Measurements from ENCODE around the gene ZNF689.
"Not testable (repeated sequence)": the region's sequence is repeated elsewhere in the genome, so short reads cannot be mapped to it uniquely, and the experiment has no call there.

ZNF689 gene

DNA sequence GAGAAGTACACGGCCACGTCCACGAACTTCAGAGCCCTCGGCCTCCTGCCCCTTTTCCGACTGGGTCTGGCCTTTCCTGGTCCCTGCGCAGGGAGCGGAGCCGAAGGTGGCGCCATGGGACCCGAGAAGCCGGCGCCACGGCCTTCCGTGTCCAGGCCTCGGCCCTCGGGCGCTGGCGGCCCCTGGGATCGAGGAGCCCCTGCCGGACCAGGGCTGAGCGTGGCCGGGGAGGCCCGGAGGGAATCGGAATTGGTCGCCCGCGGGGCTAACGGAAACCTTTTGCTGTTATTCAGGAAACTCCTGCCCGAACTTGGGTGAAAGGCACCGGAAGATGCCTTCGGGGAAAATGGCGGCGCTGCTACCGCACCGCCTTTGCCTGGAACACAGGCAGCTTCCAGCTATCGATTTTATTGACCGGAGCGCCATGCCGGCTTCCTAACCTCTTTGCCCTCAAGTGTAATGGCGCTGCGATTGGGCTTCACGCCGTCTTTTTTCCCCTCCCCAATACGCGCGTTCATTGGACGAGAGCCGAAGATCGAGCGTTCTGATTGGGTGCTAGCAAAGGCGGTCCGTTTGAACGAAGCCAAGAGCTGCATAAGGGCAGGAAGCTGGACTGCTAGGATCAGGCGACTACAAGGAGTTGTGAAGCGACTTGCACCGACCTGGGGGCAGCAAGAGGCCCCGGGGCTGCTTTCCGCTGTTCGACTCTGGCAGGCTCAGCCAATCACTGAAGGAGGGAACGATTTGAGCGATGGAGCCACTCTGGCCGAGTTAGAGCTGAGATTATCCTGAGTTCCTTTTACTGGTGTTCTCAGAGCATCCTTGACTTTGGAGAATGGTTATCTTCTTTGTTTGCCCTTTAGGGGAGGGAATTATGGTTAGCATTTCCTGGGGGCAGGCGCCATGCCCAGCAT, at the start of gene ZNF689:
ZNF689 (minus strand) TSS at position 464 of the 914 bp plus-strand sequence; CDS start at position 116, 348 bp downstream.
- DNase-seq (ENCODE audit: low spot score): peak; percentile 98

DNA sequence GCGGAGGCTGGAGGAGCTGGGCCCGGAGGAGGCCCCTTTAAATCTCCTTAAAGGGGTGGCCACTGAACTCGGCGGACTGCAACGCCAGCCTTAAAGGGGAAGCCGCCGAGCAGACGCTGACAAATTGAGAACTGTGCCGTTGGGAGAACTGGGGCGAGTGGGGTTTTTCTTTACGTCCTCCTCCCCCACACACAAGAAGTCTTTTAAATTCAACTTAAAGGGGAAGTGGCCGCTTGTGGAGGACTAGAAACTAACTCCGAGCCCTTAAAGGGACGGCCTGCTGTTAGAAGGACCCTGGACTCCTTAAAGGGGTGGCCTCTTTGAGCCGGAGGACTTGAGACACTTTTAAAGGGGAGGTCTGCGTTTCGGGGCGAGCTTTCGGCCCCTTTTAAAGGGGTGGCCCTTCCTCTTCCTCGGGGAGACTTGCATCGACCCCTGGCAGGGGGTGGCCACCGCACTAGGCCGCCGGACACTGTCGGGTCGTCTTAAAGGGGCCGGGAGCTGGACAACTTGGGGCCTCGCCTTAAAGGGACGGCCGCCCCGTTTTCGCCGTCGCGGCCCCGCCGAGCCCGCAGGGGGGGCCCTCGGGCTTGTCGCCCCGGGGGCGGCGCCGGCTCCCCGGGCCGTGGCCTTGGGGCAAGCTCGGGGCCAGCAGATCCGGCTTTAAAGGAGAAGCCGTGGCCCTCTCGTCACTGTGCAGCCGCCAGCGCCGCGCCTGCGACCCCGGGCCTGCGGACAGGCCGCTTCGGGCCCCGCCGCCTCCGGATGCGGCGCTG, 48.7 kb upstream of the ZNF689 start:
- DNase-seq (ENCODE audit: low spot score): peak; percentile 90

DNA sequence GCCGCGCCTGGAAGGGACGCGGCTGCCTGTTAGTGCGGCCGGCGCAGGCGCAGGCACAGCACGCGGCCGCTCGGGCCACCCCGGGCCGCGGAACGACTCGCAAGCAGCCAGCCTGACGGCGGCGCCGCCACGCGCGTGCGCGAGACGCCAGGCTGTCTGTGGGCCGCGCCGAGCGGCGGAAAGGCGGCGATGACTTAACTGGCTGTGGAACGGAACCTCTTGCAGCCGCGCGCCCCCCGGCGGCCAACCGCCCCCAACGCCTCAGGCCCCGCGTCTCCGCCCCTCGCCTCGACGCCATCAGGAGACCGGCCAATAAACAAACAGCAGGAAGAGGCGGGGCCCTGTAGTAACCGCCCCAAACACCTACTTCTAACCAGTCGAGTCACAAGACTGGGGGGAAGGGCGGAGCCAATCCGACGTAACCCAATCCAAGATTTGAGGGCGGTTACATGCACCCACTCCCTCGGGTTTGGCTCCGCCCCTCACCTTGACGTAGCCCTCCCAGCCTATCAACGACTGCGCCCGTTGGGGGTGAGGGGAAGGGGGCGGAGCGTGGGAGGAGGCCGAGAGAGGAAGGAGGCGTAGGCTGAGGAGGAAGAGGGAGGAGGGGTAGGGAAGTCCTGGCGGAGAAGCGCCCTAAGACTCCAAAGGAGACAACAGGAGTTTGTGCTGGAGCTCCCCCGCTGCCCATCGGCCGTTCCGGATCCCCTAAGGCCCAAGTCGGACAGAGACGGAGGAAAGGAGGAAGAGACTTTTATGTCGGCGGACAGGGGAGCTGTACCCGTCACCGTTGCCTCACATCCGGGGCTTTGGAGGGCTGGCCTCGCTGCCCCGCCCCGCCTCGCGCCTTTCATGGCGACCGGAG, 47.9 kb upstream of the ZNF689 start, which contains the start of gene FBRS:
FBRS (plus strand) TSS at position 566 of the 865 bp plus-strand sequence. CDS start 1,088 bp downstream, outside the sequence.
- peak; percentile 97 for DNase-seq (ENCODE audit: low spot score)

DNA sequence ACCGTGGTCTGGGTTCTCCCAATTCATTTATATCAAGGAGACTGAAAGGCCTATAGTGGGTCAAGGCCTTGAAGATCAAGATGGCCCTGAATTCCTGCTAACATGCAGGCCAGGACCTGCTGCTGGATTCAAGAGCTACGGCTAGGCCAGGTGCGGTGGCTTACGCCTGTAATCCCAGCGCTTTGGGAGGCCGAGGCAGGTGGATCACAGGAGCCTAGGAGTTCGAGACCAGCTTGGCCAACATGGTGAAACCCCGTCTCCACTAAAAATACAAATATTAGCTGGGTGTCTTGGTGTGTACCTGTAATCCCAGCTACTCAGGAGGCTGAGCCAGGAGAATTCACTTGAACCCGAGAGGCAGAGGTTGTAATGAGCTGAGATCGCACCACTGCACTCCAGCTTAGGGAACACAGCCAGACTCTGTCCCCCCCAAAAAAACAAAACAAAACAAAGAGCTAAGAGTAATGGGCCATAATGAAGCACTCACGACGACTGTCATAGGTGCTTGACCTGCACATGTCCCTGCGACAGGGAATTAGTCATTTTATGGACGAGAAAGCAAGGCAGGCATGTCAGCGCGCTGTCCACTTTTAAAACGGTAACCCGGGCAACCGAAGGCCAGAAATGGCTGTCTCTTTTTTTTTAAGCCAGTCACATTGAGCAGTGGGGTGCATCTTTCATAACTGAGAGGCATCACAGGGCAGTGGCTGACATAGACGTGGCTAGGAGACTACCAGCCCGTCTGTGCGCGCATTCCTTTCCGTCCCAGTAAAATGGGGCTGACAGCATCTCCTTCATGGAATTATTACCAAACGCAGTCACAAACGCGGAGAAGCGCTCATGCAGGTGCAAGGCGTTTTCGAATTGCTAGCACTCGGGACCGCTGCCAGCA, 47.0 kb upstream of the ZNF689 start:
- no peak for DNase-seq (ENCODE audit: low spot score)

DNA sequence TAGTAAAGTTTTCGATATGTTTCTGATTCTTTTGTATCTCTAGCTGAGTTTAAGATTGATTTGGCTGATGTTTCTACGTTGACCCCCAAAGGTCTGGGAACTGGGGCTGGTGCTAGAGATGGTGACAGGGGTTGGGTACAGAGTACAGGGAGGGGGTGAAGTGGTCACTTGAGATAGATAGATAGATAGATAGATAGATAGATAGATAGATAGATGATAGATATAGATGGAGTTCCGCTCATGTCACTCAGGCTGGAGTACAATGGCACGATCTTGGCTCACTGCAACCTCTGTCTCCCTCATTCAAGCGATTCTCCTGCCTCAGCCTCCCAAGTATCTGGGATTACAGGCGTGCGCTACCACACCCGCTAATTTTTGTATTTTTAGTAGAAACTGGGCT, 46.2 kb upstream of the ZNF689 start:
- DNase-seq (ENCODE audit: low spot score): no peak

DNA sequence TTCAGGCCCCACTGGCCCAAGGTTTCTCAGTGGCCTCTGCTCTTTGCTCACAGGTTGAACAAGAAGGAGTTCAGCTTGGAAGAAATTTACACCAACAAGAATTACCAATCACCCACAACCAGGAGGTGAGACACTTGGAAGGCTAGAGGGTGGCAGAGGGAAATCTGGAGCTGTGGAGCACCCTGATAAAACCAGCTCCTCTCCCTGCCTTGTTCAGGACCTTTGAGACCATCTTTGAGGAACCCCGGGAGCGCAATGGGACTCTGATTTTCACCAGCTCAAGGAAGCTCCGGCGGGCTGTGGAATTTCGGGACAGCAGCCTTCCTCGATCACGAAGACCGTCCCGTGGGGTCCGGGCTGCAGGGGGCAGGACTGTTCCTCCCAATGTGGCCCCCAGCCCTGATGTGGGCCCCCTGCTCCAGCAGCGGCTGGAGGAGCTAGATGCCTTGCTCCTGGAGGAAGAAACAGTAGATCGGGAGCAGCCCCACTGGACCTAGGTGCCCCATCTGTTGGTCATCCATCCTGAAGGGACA, 45.7 kb upstream of the ZNF689 start:
- DNase-seq (ENCODE audit: low spot score): no peak

DNA sequence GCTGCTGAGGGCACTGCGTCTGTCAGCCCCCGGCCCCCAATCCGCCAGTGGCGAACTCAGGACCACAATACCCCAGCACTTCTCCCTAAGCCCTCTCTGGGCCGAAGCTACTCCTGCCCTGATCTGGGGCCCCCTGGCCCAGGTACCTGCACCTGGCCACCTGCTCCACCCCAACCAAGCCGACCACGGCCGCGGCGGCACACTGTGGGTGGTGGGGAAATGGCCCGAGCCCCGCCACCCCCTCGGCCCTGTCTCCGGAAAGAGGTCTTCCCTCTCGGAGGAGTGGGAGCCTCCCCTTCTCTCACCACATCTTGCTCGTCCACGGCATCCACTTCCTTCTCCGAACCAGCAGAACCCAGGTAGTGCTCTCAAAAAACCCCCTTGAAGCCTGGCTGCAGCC, 44.7 kb upstream of the ZNF689 start:
- DNase-seq (ENCODE audit: low spot score): no peak

DNA sequence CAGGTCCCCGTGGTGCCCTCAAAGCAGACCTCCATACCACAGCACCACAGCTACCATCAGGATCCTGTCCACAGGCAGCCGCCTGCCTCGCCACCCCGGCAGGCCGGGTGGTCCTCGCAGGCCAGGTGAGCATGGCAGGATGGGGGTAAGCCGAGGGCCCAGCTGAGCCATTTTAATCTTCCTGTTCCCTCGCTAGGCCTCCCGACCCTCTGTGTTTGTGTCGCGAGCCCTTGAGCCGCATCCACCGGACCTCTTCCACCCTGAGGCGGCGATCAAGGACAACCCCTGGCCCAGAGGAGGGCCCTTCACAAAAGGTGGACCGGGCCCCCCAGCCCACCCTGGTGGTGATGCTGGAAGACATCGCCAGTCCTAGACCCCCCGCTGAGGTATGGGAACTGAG, 42.5 kb upstream of the ZNF689 start:
- no peak for DNase-seq (ENCODE audit: low spot score)

DNA sequence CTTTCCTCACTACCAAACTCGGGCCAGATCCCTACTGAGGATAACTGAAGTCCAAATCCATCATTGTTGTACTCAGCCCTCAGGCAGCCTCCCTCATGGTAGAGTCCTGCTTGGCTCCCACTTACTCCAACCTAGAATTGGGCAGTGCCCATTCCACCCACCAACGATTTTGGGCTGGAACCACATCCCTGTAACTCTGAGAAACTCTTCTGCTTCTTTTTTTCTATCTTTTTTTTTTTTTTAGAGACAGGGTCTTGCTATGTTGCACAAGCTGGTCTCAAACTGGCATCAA, 41.8 kb upstream of the ZNF689 start:
- no peak for DNase-seq (ENCODE audit: low spot score)

DNA sequence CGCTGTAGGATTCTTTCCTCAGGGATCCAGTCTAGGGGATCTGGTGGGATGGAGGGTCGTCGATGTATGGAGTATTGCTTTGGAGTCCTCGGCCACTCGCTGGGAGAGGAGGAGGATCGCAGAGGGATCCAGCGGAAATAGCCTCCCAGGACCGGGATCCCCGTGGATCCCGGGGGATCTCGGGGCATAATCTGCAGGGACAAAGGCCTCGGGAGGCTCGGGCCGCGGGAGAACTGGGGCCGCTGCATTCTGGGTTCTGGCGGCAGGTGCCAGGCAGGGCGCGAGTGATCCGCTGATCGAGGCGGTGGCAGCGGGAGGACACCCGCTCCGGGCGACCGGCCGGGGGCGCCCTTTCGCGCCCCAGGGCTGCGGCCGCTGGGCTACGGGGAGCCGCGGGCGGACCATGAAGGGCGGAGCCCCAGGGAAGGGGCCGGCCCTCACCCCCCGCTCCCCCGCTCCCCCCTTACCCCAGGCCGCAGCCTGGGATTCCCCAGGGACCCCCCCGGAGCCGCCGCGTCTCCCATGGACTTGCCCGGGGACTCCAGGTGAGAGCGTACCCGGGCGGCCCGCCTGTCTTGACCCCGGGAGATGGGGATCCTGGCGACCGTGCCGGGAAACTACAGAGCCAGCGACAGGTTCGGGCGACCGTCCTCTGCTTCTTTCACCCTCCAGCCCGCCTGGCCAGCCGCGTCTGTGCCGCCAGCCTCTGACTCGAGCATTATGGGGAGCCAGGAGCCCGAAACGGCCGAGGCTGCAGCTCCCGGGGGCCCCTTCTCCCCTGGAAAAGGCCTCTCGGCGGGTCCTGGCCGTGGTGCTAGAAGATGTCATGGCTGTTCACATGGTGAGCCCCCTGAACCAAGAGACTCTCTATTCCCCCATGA, 41.2 kb upstream of the ZNF689 start:
- DNase-seq (ENCODE audit: low spot score): peak; percentile 89

DNA sequence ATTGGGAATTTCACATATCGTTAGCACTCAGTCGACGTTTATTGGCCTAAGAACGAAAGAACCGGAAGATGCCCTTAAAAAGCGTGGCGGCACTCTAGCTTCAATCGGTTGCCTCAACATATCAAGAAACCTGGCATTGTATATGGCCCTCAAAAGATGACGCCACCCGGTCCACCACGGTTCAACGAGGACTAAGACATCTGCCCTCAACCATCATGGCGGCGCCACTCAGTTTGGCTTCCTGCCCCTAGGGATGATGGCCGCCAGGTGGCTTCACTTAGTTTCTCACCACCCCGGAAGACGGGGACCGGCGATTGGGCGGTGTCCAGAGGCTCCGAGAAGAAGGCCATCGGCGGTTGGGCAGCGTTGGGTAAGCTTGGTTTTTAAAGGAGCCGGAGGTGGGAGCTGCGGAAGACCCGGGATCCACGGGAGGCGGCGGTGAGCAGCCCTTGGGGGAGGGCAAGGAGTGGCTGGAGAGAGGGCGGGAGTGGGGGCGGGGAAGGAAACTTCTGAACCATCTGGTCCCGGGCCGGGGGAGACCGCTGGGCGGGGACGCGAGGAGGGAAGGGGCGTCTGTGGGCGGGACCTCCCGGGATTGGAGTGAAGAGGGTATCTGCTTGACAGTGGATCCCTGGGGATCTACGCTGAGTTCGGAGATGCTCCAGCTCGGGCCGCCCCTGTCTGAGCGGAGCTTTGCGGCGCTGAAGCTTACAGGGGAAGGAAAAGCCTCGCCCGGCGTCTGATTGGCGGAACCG, 40.4 kb upstream of the ZNF689 start, which contains the start of gene PRR14:
PRR14 (plus strand) TSS at position 592 of the 755 bp plus-strand sequence. CDS start 686 bp downstream, outside the sequence.
- peak; percentile 93 for DNase-seq (ENCODE audit: low spot score)

DNA sequence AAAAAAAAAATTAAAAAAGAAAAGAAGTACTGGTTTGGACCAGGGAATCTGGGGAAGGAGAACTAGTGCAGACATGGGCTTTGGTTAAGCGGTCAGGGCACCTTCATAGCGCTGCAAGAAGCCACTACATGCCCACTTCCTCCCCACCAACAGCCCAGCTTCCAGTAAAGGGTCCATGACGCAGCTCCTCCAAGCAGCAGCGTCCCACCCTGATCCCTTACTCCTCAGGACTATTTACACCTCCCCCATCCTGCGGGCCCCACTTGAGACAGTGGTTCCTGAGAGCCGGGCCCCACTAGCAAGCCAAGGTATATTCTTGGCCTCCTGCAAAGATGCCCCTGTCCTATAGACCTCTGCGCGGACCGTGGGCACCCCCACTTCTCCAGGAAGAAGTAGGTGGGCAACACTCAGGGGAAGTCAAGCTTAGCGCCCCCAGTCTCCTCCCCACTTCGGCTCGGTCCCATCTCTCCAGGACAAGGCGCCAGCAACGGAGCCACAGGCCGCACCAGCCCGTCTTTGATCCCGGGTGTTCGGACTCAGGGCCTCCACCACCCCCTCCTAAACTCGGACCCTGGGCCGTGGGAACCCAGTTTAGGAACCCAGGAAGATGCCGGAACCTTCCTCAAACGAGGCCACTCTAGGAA, 39.7 kb upstream of the ZNF689 start:
- no peak for DNase-seq (ENCODE audit: low spot score)

DNA sequence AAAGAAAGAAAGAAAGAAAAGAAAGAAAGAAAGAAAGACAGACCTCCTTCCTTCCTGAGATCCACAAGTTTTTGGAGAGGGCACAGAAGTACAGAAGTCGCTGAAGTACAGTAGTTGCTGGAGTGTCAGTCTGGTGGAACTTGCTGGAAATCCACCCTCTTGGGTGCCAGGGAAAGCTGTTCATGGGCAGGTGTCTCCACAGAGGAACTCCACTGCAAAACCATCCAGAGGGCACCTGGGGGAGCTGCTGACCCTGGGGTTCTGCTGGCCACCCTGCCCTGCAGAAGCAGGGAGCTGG, 37.0 kb upstream of the ZNF689 start:
- DNase-seq (ENCODE audit: low spot score): no peak

DNA sequence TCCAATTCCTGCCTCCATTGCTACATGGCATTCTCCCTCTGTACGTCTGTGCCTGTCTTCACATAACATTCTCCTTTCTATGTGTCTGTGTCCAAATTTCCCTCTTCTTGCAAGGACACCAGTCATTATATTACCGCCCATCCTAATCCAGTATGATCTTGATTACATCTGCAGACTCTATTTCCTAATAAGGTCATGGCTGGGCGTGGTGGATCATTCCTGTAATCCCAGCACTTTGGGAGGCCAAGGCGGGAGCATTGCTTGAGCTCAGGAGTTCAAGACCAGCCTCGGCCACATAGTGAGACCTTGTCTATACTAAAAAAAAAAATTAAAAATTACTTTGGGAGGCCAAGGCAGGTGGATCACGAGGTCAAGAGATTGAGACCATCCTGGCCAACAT, 35.5 kb upstream of the ZNF689 start:
- no peak for DNase-seq (ENCODE audit: low spot score)

DNA sequence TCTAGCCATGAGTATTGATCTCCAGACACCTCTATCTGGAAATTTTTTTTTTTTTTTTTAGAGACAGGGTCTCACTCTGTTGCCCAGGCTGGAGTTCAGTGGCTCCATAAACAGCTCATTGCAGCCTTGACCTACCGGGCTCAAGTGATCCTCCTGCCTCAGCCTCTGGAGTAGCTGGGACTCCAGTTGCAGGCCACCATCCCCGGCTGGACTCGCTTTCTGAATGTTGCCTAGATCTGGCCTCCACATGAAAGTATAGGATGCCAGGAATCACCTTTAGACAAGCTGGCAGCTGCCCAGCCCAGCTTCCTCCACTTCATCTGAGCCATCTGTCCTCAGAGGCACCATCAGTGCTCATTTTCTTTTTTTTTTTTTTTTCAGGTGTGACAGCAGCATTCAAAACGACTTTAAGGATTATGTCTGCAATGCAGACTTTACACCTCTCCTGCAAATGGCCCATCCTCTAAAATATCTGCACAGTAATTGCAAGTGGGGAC, 34.2 kb upstream of the ZNF689 start:
- no peak for DNase-seq (ENCODE audit: low spot score)

DNA sequence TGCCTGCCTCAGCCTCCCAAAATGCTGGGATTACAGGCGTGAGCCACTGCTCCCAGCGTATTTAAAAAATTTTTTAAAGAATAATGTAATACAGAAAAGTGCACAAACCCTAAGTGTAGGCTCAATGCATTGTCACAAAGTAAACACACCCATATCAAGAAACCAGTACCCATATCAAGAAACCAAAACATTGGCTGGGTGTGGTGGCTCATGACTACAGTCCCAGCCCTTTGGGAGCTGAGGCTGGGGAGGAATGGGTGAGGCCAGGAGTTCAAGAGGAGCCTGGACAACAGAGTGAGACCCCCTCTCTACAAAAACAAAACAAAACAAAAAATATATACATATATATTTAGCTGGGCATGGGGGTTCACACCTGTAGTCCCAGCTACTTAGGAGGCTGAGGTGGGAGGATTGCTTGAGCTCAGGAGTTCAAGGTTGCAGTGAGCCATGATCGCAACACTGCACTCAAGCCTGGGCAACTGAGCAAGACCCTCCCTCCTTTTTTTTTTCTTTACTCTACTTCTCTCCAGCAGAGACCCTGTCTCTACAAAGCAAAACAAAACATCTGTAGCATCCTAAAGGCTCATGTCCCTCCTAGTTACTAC, 31.3 kb upstream of the ZNF689 start:
- no peak for DNase-seq (ENCODE audit: low spot score)

DNA sequence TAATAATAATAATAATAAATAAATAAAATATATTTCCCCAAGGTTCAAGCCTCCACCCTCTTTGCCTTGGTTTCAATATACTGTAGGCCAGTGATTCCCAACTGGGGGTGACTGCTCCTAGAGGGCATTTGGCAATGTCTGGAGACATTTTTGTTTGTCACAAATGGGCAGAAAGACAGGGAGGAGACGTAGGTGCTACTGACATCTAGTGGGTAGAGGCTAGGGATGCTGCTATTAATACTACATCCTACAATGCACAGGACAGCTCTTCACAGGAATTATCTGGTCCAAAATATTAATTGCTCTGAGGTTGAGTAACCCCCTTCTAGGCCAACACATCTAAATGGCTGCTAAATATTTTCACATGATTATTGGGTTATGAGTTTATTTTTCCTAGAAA, 27.8 kb upstream of the ZNF689 start:
- DNase-seq (ENCODE audit: low spot score): peak; percentile 40

DNA sequence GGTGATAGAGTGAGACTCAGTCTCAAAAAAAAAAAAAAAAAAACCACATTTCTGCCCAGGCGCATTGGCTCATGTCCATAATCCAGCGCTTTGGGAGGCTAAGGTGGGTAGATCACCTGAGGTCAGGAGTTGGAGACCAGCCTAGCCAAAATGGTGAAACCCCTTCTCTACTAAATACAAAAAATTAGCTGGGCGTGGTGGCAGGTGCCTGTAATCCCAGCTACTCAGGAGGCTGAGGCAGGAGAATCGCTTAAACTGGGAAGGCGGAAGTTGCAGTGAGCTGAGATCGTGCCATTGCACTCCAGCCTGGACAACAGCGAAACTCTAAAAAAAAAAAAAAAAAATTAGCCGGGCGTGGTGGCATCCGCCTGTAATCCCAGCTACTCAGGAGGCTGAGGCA, 26.9 kb upstream of the ZNF689 start:
- DNase-seq (ENCODE audit: low spot score): not testable (repeated sequence)
